Astrocyte (in vitro differentiated cells and primary cell): ENCODE results near the gene KDM2B. TPM values are rescaled to one million over a fixed set of nuclear protein-coding genes. Genes with fewer than 3 reads are reported as not detected.

Source experiments
- DNase-seq: peaks from one replicate; pipeline ENCODE4 v3.0.0-alpha.2; 2010; ENCODE audit warnings: low read depth
- FAIRE-seq: peaks from 2 replicates; lab custom pipeline; 2011; peaks lifted over from hg19 to GRCh38; lab: Jason Lieb, UNC
- H2AFZ ChIP-seq: 2 replicates; pipeline ENCODE4 v1.6.0; 2012; ENCODE audit warnings: low read depth, low read length, inconsistent platforms
- H3K27ac ChIP-seq: 2 replicates; pipeline ENCODE4 v1.5.1; 2011; ENCODE audit warnings: low read depth, low read length, inconsistent platforms
- H3K27me3 ChIP-seq: 2 replicates; pipeline ENCODE4 v1.6.0; 2011; ENCODE audit warnings: low read length, inconsistent platforms; ENCODE audit not compliant: insufficient read depth
- H3K36me3 ChIP-seq: 2 replicates; pipeline ENCODE4 v1.5.1; 2011; ENCODE audit warnings: low read length, inconsistent platforms; ENCODE audit not compliant: insufficient read depth
- H3K4me1 ChIP-seq: 2 replicates; pipeline ENCODE4 v1.5.1; 2011; ENCODE audit warnings: low read length, inconsistent platforms; ENCODE audit not compliant: insufficient read depth
- H3K4me2 ChIP-seq: 2 replicates; pipeline ENCODE4 v1.6.0; 2012; ENCODE audit warnings: low read length, inconsistent platforms
- H3K4me3 ChIP-seq: 2 replicates; pipeline ENCODE4 v1.5.1; 2011; ENCODE audit warnings: low read depth, mild to moderate bottlenecking, low read length, inconsistent platforms; ENCODE audit not compliant: insufficient read depth
- H3K79me2 ChIP-seq: 2 replicates; pipeline ENCODE4 v1.6.0; 2012; ENCODE audit warnings: mild to moderate bottlenecking, low read length, inconsistent platforms; ENCODE audit not compliant: insufficient read depth
- H3K9ac ChIP-seq: 2 replicates; pipeline ENCODE4 v1.6.0; 2012; ENCODE audit warnings: mild to moderate bottlenecking, low read length, inconsistent platforms
- H3K9me3 ChIP-seq: 2 replicates; pipeline ENCODE4 v1.5.1; 2012; ENCODE audit warnings: low read depth, mild to moderate bottlenecking, low read length, inconsistent platforms; ENCODE audit not compliant: insufficient read depth
- H4K20me1 ChIP-seq: 2 replicates; pipeline ENCODE4 v1.6.0; 2012; ENCODE audit warnings: low read length, inconsistent platforms; ENCODE audit not compliant: insufficient read depth
- H3K27ac Mint-ChIP-seq: one replicate; pipeline ENCODE4 v1.8.0; 2021; ENCODE audit warnings: mild to moderate bottlenecking, mixed read lengths; ENCODE audit not compliant: unreplicated experiment
- H3K27me3 Mint-ChIP-seq: one replicate; pipeline ENCODE4 v1.8.0; 2021; ENCODE audit warnings: low read depth, mixed read lengths; ENCODE audit not compliant: unreplicated experiment
- H3K36me3 Mint-ChIP-seq: one replicate; pipeline ENCODE4 v1.8.0; 2021; ENCODE audit warnings: low read depth, mixed read lengths; ENCODE audit not compliant: unreplicated experiment
- H3K4me1 Mint-ChIP-seq: one replicate; pipeline ENCODE4 v1.8.0; 2021; ENCODE audit warnings: low read depth, mixed read lengths; ENCODE audit not compliant: unreplicated experiment
- H3K4me3 Mint-ChIP-seq: one replicate; pipeline ENCODE4 v1.8.0; 2021; ENCODE audit warnings: mild to moderate bottlenecking, moderate library complexity, mixed read lengths; ENCODE audit not compliant: unreplicated experiment
- H3K9me3 Mint-ChIP-seq: one replicate; pipeline ENCODE4 v1.8.0; 2021; ENCODE audit warnings: mild to moderate bottlenecking, mixed read lengths; ENCODE audit not compliant: unreplicated experiment
- EZH2 ChIP-seq: IDR thresholded peaks from 2 replicates; pipeline ENCODE4 v1.6.1; 2012; ENCODE audit warnings: mild to moderate bottlenecking, low read length, inconsistent platforms; ENCODE audit not compliant: insufficient read depth
- total RNA-seq: library from RNA; stranded (reverse); gene quantifications from 2 replicates; pipeline ENCODE4 v1.2.1, GENCODE V29; 2021
- TF ChIP-seq, protein P1 (sequence below): IDR thresholded peaks from 2 replicates; pipeline ENCODE4 v1.5.1; 2011; ENCODE audit warnings: low read depth, mild to moderate bottlenecking, inconsistent platforms, low read length, moderate library complexity; ENCODE audit not compliant: insufficient read depth

Gene KDM2B
- total RNA-seq, 1 donor from 2014 or later, result 23.4 TPM

DNA sequence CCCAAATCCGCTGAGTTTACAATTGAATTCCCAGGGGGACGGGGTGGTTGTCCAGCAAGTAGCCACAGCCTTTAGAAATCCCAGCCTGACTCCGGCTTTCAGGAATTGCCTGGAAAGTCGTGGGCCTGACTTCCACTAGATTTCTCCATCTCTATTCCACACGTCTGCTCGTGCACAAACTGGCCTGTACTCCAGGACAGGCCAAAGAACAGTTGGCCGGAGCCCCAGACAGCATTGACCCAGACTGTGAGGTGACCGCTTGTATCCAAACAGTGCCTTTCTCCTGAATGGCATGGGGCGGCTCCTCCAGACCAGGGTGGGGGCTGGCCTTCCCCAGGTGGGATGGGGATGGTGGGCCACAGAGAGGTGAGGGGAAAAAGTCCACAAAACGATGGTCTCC, 62.2 kb downstream of the KDM2B start:
- no peak for TF ChIP-seq EZH2

DNA sequence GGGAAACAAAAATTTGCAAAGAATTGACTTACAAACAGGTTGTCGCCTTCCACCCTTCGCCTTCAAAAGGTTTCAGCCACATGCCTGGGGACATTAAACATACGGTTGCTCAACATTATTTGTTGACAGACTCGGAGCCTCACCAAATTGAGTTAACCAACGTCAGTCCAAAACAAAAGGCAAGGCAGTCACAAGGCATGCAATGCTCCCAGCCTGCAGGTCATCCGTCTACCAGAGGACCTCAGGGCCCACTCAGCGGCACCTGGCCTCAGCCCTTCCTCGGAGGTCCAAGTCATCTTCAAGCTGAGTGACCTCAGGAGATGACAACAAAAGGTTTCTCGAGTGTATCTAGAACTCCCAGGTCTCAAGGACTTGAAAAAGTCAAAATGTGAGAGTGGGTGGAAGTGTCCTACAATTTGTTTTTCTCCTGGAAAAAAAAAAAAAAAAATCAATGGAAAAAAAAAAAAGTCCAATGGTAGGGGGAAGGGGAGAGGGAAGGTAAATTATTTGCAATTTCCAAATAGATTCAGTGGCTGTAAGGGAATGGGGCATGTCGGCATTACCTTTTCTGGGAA, 64.3 kb downstream of the KDM2B start:
- no peaks in the 10 kb centered on the region for H3K27me3 ChIP-seq
- H3K27me3 Mint-ChIP-seq, result no peaks in the 10 kb centered on the region
- TF ChIP-seq, protein P1, sequence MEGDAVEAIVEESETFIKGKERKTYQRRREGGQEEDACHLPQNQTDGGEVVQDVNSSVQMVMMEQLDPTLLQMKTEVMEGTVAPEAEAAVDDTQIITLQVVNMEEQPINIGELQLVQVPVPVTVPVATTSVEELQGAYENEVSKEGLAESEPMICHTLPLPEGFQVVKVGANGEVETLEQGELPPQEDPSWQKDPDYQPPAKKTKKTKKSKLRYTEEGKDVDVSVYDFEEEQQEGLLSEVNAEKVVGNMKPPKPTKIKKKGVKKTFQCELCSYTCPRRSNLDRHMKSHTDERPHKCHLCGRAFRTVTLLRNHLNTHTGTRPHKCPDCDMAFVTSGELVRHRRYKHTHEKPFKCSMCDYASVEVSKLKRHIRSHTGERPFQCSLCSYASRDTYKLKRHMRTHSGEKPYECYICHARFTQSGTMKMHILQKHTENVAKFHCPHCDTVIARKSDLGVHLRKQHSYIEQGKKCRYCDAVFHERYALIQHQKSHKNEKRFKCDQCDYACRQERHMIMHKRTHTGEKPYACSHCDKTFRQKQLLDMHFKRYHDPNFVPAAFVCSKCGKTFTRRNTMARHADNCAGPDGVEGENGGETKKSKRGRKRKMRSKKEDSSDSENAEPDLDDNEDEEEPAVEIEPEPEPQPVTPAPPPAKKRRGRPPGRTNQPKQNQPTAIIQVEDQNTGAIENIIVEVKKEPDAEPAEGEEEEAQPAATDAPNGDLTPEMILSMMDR, result no peak
- TF ChIP-seq EZH2, result no peak
- H3K79me2 ChIP-seq, result no peaks in the 10 kb centered on the region
- no peaks in the 10 kb centered on the region for H4K20me1 ChIP-seq
- H3K9me3 Mint-ChIP-seq, result no peaks in the 10 kb centered on the region
- no peak overlapping the region for H2AFZ ChIP-seq
- H3K27ac Mint-ChIP-seq, result no peak overlapping the region
- no peaks in the 10 kb centered on the region for H3K36me3 ChIP-seq
- no peak overlapping the region for H3K4me3 Mint-ChIP-seq
- FAIRE-seq, result no peak
- no peak overlapping the region for H3K4me2 ChIP-seq
- no peak overlapping the region for H3K27ac ChIP-seq
- H3K4me3 ChIP-seq, result no peak overlapping the region
- no peak overlapping the region for H3K9ac ChIP-seq
- H3K9me3 ChIP-seq, result no peaks in the 10 kb centered on the region
- H3K4me1 ChIP-seq, result no peaks in the 10 kb centered on the region
- peaks cover 7% of the 10 kb centered on the region for H3K36me3 Mint-ChIP-seq
- H3K4me1 Mint-ChIP-seq, result peaks cover 7% of the 10 kb centered on the region
- no peak for DNase-seq

More for the DNA sequence above, 62.2 kb downstream of the KDM2B start:
- Histone ChIP-seq H2AFZ (no peak overlapping the region), H3K4me3 (no peak overlapping the region), H4K20me1 (peaks cover 2% of the 10 kb centered on the region), H3K27me3 (no peaks in the 10 kb centered on the region), H3K36me3 (no peaks in the 10 kb centered on the region), H3K79me2 (no peaks in the 10 kb centered on the region), H3K27ac (no peak overlapping the region), H3K9me3 (no peaks in the 10 kb centered on the region), H3K4me2 (no peak overlapping the region), H3K4me1 (no peaks in the 10 kb centered on the region), H3K9ac (no peak overlapping the region)
- FAIRE-seq (no peak), DNase-seq (no peak)
- Mint-ChIP-seq H3K4me1 (peaks cover 3% of the 10 kb centered on the region), H3K36me3 (peaks cover 8% of the 10 kb centered on the region), H3K4me3 (no peak overlapping the region), H3K27me3 (no peaks in the 10 kb centered on the region), H3K9me3 (no peaks in the 10 kb centered on the region), H3K27ac (no peak overlapping the region)

GRCh38 chr12:121515615-121516014, 65.2 kb downstream of the KDM2B start:
- Mint-ChIP-seq H3K27me3 (no peaks in the 10 kb centered on the region), H3K36me3 (peaks cover 7% of the 10 kb centered on the region), H3K4me3 (no peak overlapping the region), H3K27ac (no peak overlapping the region), H3K4me1 (peaks cover 4% of the 10 kb centered on the region), H3K9me3 (no peaks in the 10 kb centered on the region)
- Histone ChIP-seq H3K4me1 (no peaks in the 10 kb centered on the region), H3K27ac (no peak overlapping the region), H3K4me2 (no peak overlapping the region), H3K36me3 (no peaks in the 10 kb centered on the region), H2AFZ (no peak overlapping the region), H3K27me3 (no peaks in the 10 kb centered on the region), H4K20me1 (no peaks in the 10 kb centered on the region), H3K9ac (no peak overlapping the region), H3K79me2 (no peaks in the 10 kb centered on the region), H3K9me3 (no peaks in the 10 kb centered on the region), H3K4me3 (no peak overlapping the region)
- no peak for DNase-seq
- TF ChIP-seq, protein P1, result no peak
- TF ChIP-seq EZH2, result no peak
- FAIRE-seq, result no peak
